Hippocampal formation (tissue), 2 donors: ENCODE data around the gene SURF1.
"Not testable (repeated sequence)": the region's sequence is repeated elsewhere in the genome, so short reads cannot be mapped to it uniquely, and the experiment has no call there.

ENCODE experiments used
- DNase-seq, 2 donors: peaks; one replicate each; lab custom pipeline; 2025; lab: John Stamatoyannopoulos, UW

SURF1 gene, protein sequence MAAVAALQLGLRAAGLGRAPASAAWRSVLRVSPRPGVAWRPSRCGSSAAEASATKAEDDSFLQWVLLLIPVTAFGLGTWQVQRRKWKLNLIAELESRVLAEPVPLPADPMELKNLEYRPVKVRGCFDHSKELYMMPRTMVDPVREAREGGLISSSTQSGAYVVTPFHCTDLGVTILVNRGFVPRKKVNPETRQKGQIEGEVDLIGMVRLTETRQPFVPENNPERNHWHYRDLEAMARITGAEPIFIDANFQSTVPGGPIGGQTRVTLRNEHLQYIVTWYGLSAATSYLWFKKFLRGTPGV

GRCh38 chr9:133356391-133357091, at the start of gene SURF1, which contains the start of gene SURF2:
Gene SURF1, minus strand, starts transcription at chr9:133356487. Its CDS starts 34 bp downstream, at chr9:133356453.
Gene SURF2, plus strand, starts transcription at chr9:133356550. Its CDS starts 43 bp downstream, at chr9:133356593.
- peak; percentile 58 to 62 for DNase-seq

DNA sequence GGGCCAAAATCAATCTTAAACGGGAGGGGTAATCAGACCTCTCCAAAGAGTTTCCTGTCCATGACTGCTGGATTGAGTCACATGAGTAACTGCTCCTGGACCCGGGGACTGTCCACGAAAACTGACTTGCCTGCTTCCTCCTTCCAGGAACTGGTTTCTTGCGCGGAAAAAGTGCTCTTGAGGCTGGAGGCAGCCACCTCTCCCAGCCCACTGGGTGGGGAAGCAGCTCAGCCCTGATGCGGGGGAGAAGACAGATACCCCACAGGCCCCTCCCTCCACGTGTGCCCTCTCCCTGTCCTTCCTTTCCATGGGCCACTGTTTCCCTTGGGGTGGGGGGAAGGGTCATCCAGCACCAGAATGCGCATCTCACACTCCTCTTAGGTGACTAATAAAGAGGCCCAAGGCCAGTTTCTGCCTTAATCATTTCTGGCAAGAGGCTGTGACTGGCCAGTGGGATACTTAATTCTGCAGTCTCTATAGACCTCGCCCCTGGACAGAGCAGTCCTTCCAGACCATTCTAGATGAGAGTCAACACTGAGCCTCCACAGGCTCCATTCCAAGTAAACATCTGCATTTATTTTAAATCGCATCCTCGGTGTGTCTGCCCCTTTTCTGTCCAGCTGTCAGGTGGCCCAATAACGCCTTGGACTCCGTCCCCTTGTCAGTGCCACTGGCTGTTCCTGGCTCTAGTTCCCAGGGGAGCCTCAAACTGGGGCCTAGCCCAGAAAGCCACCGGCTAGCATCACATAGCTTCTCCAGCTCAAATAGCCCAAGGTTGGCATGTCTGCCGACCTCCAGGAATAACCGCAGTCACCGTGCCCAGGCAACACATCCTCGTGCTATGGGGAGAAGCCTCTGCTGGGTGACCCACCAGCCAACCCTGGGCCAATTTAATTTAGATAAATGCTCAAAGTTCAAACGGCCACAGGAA, 49.5 kb upstream of the SURF1 start:
- DNase-seq = no peak

DNA sequence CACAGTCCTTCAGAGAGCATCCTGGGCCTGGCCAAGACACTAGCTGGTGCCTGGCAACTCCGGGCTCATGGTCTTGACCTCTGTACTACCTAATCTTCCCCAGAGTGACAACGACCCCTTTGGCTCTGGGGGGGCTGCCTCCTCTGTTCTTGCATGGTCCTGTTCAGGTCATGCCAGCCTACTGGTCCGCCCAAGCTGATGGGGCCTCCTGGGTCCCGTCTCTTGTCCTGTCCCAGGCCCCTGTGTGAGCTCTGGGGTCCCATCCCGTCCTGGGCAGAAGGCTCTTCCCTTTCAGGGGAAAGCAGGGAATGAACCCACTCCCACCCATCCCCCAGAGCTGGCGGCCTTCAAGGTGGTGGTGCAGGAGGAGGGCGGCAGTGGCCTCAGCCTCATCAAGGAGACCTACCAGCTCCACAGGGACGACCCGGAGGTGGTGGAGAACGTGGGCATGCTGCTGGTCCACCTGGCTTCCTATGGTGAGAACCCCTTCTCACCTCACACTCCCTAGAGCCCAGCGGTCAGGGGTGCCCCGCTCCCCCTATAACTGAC, 48.2 kb upstream of the SURF1 start:
- no peak for DNase-seq

DNA sequence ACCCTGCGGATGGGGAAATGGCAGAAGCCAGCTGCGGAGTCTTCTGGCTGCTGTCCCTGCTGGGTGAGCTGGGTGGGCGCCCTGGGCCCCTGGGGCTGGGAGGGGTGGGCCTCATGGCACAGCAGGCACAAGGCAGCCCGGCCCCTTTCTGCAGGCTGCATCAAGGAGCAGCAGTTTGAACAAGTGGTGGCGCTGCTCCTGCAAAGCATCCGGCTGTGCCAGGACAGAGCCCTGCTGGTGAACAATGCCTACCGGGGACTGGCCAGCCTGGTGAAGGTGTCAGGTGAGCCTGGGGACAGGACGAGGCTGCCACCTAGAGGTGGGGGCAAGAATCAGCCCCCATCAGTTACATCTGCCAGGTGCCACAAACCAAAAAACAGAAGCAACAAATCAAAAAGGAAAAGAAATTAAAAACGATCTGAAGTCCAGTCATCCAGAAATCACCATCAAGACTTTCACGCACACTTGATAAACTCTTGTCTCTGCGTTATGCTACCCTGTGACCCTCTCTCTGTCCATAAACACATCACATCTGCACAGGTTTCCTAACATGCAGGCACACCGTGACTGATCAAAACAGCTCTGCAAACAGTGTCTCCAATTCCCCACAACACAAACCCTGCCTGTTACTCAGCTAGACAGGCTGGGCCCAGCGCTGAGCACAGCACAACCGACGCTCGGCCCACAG, 47.6 kb upstream of the SURF1 start:
- no peak for DNase-seq

DNA sequence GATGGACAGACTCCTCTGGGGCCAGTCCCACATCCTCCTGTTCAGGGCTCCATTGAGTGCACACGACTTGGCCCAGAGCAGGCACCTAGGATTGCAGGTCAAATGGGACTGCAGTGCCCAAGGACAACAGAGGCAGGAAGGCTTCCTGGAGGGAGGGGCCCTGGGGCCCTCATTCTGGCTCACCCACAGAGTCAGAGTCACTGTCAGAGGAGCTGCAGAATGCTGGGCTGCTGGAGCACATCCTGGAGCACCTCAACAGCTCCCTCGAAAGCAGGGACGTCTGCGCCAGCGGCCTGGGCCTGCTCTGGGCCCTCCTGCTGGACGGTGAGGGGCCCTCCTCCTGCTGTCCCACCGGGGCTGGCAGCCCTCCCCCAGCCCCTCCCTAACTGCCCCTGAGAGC, 46.4 kb upstream of the SURF1 start:
- no peak for DNase-seq

DNA sequence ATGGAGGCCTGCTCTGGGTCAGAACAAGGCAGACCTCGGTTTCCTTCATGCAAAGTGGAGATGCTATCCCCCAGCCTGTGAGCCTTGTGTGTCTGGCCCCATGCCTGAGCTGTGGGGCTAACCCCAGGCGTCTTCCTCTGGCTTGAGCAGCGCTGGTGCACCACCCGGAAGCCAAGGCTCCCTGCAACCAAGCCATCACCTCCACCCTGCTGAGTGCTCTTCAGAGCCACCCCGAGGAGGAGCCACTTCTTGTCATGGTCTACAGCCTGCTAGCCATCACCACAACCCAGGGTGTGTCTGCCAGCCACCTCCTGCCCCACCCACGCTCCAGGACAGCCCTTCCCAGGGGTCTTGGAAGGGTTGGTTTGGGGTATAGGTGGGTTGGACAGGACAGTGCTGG, 45.3 kb upstream of the SURF1 start:
- no peak for DNase-seq

DNA sequence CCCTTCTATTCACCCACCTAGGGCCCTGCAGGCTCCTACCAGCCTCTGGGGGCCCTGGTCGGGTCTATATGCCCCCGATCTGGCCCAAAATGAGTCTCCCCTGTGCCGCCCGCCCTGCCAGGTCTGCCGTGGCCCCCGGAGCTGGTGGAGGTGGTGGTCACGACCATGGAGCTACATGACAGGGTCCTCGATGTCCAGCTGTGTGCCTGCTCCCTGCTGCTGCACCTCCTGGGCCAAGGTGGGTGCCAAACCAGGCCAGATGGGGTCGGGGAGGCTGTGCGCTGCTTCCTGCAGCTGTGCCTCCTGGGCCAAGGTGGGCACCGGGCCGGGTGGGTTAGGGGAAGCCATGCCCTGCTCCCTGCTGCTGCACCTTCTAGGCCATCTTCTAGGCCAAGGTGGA, 44.0 kb upstream of the SURF1 start:
- no peak for DNase-seq

GRCh38 chr9:133397895-133398294, 41.6 kb upstream of the SURF1 start:
- DNase-seq = no peak

- no peak for DNase-seq
These were observed 41.1 kb upstream of the SURF1 start for GRCh38 chr9:133397370-133397769.

DNA sequence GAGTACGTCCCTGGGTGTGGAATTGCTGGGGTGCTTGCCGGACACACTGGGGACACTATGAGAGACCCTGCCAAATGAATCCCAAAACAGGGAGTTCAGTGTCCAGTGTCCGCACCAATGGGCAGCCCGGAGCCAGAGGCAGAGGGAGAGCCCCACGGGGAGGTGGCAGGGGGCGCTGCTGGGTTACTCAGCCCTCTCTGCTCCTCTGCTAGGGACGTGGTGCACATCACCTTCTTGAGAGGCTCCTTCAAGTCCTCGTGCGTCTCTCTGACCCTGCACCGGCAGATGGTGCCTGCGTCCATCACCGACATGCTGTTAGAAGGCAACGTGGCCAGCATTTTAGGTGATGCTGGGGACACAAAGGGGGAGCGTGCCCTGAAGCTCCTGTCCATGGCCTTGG, 40.7 kb upstream of the SURF1 start:
- DNase-seq = no peak

GRCh38 chr9:133394687-133395271, 38.5 kb upstream of the SURF1 start:
- DNase-seq = no peak

DNA sequence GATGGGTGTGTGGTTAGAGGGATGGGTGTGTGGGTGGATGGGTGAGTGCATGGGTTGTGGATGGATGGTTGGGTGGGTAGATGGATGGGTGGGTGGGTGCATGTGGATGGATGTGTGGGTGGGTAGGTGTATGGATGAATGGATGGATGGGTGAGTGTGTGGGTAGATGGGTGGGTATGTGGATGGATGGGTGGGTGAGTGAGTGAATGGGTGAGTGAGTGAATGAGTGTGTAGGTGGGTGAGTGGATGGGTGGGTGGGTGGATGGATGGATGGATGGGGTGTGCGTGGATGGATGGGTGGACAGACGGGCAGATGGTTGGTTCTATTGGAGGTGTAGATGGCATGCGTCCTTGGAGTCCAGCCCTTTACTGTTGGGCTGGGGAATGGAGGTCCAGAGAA, 37.1 kb upstream of the SURF1 start:
- no peak for DNase-seq

DNA sequence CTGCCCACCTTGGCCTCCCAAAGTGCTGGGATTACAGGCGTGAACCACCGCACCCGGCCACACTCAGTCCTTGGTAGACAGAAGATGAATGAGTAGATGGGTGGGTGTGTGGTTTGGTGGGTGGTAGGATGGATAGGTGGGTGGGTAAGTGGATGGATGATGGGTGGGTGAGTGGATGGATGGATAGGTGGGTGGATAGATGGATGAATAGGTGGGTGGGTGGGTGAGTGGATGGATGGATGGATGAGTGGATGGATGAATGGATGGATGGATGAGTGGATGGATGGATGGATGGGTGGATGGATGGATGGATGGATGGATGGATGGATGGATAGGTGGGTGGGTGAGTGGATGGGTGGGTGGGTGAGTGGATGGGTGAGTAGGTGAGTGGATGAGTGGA, 36.0 kb upstream of the SURF1 start:
- not testable (repeated sequence) for DNase-seq

GRCh38 chr9:133391449-133391848, 35.2 kb upstream of the SURF1 start:
- not testable (repeated sequence) for DNase-seq

DNA sequence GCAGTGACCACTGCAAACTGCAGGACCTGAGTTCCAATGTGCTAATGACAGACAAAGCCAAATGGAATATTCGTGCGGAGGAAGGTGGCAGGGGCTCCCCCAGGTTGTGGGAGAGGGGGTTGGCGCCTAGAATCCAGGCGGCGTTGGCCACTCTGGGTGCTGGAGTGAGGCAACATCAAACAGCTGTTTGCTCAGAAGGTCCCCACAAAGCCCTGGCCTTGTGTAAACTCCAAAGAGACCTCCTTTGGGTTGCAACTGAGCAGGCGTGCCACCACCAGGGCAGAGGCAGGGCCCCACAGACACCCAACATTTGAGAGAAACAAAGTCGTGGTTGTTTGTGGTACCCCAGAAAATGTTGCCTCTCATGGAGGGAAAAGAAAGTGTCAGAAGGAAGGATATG, 34.4 kb upstream of the SURF1 start:
- no peak for DNase-seq

DNA sequence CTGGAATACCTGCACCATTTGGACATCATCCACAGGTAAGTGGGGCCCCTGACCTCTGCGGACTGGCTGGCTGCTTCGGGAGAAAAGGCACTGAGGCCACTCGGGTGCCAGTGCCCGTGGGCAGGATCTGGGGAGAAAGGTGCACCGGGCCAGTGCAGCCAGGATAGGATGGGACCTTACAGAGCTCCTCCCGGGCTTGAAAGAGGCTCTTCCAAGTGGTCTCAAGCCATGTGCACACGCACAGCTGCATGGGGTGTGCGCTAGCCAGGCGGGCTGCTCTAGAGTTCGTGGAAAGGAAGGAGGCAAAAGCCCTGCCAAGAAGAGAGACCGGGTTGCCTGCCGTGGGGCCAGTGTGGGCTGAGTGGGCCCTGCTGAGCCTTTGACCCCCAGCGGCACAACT, 33.3 kb upstream of the SURF1 start:
- DNase-seq = no peak

DNA sequence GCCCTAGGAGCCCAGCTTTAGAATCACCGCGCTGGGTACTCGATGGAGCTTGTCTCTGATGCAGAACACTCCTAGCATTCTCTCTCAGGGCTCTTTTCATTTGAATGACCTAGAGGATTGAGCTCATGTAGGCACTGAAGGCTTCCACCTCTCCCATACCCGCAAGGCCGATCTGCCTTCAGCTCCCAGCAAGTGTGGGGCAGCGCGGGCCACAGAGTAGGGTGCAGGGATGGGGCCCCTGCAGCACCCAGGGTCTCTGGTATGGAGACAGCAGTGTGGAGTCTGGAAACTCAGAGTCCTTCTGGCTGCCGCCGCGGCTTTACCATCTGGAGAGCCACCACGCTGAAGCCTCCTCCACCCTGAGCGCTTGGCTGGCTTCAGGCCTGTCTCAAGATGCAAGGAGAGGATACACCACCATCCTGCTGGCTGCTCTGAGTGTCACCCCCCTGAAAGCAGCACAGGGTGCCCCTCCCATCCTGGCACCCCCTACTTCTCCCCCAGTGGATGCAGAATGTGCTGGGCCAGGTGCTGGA, 32.8 kb upstream of the SURF1 start:
- DNase-seq = no peak

GRCh38 chr9:133387680-133388079, 31.4 kb upstream of the SURF1 start:
- no peak for DNase-seq

DNA sequence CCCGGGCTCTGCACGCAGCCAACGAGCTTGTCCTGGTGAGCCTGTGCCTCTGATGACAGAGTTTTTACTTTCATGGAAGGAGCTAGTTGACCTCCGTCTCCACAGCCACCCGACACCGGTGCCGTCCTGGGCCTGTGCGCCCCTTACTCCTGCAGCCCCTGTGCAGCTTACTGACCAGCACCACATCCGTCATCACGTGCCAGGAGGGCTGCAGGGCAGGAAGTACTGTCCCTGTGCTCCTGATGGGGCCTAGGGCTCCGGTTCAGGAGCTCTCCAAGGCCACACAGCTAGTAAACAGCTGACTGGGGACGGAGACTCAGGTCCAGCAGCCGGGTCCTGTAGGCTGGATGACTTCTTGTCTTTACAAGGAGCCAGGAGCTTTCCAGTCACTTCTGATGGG, 30.1 kb upstream of the SURF1 start:
- DNase-seq = no peak

DNA sequence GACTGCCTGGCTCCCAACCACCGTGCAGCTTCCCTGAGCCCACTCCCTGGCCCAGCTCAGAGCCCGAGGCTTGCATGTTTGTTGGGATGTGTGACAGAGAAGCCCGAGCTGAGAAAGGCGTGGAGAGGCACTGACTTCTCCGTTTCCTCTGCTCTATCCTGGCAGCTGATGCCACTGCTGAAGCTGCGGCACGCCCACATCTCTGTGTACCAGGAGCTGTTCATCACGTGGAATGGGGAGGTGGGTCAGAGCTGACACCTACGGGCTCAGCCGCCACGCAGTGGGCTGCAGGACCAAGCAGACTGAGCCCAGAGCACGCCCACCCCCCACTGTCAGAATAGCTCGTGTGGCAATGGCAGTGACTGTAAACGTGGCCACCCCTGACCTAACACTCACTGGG, 29.2 kb upstream of the SURF1 start:
- DNase-seq = no peak
